ENCODE results near the gene OR51G2.

OR51G2 gene

DNA sequence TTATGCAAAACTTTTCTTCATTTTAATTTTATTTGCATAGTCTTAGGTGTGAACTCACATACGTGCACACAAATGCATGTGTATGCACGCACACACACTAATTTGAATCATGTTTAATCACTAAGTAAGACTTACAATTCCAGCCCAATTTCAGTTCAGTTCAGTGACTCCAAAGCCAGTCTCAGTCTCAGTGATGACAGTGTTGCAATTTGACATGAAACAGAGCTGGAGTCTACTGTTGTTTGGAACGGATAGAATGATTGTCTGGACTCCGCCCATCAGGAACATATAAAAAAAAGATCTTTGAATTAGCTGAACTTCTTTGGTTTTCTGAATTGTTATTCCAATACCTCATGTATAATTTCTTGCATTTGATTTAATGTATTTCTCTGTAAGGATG, 55.3 kb downstream of the OR51G2 start:
- no peak for DNase-seq
